ENCODE data around the gene STARD3NL. TPM values are rescaled to one million over a fixed set of nuclear protein-coding genes. Genes with fewer than 3 reads are reported as not detected.

Gene STARD3NL
- polyA plus RNA-seq, 1 donor from 2014 or later, result 233 TPM

GRCh38 chr7:38220452-38220851 lies 42.4 kb downstream of the STARD3NL start:
- H3K4me3 ChIP-seq (ENCODE audit: low read length), result no peak overlapping the region
- H3K27me3 ChIP-seq (ENCODE audit: insufficient read depth, low read depth, low read length), result no peaks in the 10 kb centered on the region
- H3F3A ChIP-seq (ENCODE audit: insufficient read depth, low read length, poor library complexity, severe bottlenecking), result peaks cover under 1% of the 10 kb centered on the region
- H3K4me2 ChIP-seq (ENCODE audit: low read length), result no peak overlapping the region
- no peaks in the 10 kb centered on the region for H3K9me2 ChIP-seq (ENCODE audit: insufficient read depth, low read length)
- H3K9ac ChIP-seq (ENCODE audit: low read length), result no peak overlapping the region
- H3K36me3 ChIP-seq (ENCODE audit: insufficient read depth, low read length), result peaks cover 26% of the 10 kb centered on the region
- TF ChIP-seq EP300 (conservative IDR thresholded peaks at IDR 0.05; ENCODE audit: poor library complexity, severe bottlenecking) (no peak), TAF1 (IDR thresholded peaks at IDR 0.05; ENCODE audit: low read depth) (no peak), RAD21 (conservative IDR thresholded peaks at IDR 0.05) (no peak), CTCF (IDR thresholded peaks at IDR 0.05; ENCODE audit: poor library complexity, severe bottlenecking) (no peak)
- no peaks in the 10 kb centered on the region for H3K79me2 ChIP-seq (replicated peaks; ENCODE audit: insufficient read depth, low read length)
- no peak overlapping the region for H3K27ac ChIP-seq (ENCODE audit: low read length)
- H4K20me1 ChIP-seq (ENCODE audit: insufficient read depth), result no peaks in the 10 kb centered on the region
- no peak overlapping the region for H2AFZ ChIP-seq (ENCODE audit: low read depth, low read length)
- H3K9me3 ChIP-seq (ENCODE audit: low read length), result no peaks in the 10 kb centered on the region

DNA sequence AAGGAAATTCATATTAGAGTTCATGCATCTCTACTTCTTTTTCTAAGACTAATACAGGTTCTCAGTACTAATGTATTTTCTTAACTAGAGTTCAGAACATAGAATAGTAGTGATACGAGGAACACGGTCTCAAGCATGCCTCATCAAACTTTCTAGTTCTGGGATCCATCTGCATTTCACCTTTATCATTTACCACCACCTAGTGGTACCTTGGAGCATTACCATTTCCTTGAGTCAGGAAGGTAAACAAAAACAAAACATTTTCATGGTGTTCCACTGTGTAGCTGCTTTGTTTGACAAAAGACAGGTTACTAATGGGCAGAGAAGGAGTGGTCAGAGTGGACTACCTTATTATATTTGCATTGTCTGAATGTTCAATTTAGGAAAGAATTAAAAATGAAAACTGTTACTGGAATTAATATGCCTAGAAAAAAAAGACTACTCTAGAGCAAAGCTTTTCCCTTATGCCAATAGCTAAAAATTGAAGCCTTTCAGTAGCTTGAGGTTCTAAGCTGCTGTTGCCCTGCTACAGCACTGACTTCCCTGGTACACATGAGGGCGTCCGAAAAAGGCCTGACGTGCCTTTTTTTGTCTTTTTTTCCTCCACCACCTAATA lies 44.5 kb downstream of the STARD3NL start:
- peaks cover 25% of the 10 kb centered on the region for H3K36me3 ChIP-seq (ENCODE audit: insufficient read depth, low read length)
- no peak overlapping the region for H2AFZ ChIP-seq (ENCODE audit: low read depth, low read length)
- no peaks in the 10 kb centered on the region for H3K9me2 ChIP-seq (ENCODE audit: insufficient read depth, low read length)
- no peaks in the 10 kb centered on the region for H4K20me1 ChIP-seq (ENCODE audit: insufficient read depth)
- no peak overlapping the region for H3K27ac ChIP-seq (ENCODE audit: low read length)
- H3K4me2 ChIP-seq (ENCODE audit: low read length), result no peak overlapping the region
- peak; percentile 87 for TF ChIP-seq CTCF (IDR thresholded peaks at IDR 0.05; ENCODE audit: poor library complexity, severe bottlenecking)
- peak; percentile 82 for TF ChIP-seq SMC3 (conservative IDR thresholded peaks at IDR 0.05; ENCODE audit: poor library complexity)
- TF ChIP-seq MXI1 (conservative IDR thresholded peaks at IDR 0.05; ENCODE audit: poor library complexity, severe bottlenecking), result no peak
- TF ChIP-seq RAD21 (conservative IDR thresholded peaks at IDR 0.05), result peak; percentile 86
- H3K9ac ChIP-seq (ENCODE audit: low read length), result no peak overlapping the region
- no peaks in the 10 kb centered on the region for H3K27me3 ChIP-seq (ENCODE audit: insufficient read depth, low read depth, low read length)
- H3K79me2 ChIP-seq (replicated peaks; ENCODE audit: insufficient read depth, low read length), result no peaks in the 10 kb centered on the region
- H3F3A ChIP-seq (ENCODE audit: insufficient read depth, low read length, poor library complexity, severe bottlenecking), result peaks cover 3% of the 10 kb centered on the region
- no peaks in the 10 kb centered on the region for H3K9me3 ChIP-seq (ENCODE audit: low read length)
- H3K4me3 ChIP-seq (ENCODE audit: low read length), result no peak overlapping the region

DNA sequence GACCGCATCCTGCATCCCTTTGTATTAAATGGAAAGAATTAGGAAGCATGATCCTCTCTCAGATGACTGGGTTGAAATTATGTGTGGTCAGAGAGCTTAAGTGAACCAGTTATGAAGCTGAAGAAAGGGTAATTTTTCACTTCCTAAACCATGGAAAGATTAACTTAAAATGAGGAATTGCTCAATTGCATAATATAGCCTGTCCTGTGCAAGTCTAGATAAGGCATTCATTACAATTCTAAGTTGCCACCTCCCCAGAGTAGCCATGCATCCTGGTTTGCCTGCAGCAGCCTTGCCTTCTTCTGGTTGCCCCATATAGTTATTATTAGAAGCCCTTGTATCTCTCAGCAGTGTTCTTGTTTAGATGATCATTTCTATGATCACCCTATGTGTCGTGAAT lies 45.3 kb downstream of the STARD3NL start:
- Histone ChIP-seq H3K4me3 (ENCODE audit: low read length) (no peak overlapping the region), H3K27me3 (ENCODE audit: insufficient read depth, low read depth, low read length) (no peaks in the 10 kb centered on the region), H3K4me2 (ENCODE audit: low read length) (no peak overlapping the region), H2AFZ (ENCODE audit: low read depth, low read length) (no peak overlapping the region), H3K79me2 (replicated peaks; ENCODE audit: insufficient read depth, low read length) (no peaks in the 10 kb centered on the region), H3K27ac (ENCODE audit: low read length) (no peak overlapping the region), H3K9ac (ENCODE audit: low read length) (no peak overlapping the region), H4K20me1 (ENCODE audit: insufficient read depth) (no peaks in the 10 kb centered on the region), H3F3A (ENCODE audit: insufficient read depth, low read length, poor library complexity, severe bottlenecking) (peaks cover 3% of the 10 kb centered on the region), H3K36me3 (ENCODE audit: insufficient read depth, low read length) (peaks cover 25% of the 10 kb centered on the region), H3K9me3 (ENCODE audit: low read length) (no peaks in the 10 kb centered on the region), H3K9me2 (ENCODE audit: insufficient read depth, low read length) (no peaks in the 10 kb centered on the region)
- TF ChIP-seq CTCF (IDR thresholded peaks at IDR 0.05; ENCODE audit: poor library complexity, severe bottlenecking) (no peak), RAD21 (conservative IDR thresholded peaks at IDR 0.05) (no peak), TAF1 (IDR thresholded peaks at IDR 0.05; ENCODE audit: low read depth) (no peak), REST (IDR thresholded peaks at IDR 0.05; ENCODE audit: borderline replicate concordance) (no peak), SMC3 (conservative IDR thresholded peaks at IDR 0.05; ENCODE audit: poor library complexity) (no peak), POLR2AphosphoS5 (IDR thresholded peaks at IDR 0.05) (no peak), MXI1 (conservative IDR thresholded peaks at IDR 0.05; ENCODE audit: poor library complexity, severe bottlenecking) (no peak), EP300 (conservative IDR thresholded peaks at IDR 0.05; ENCODE audit: poor library complexity, severe bottlenecking) (no peak), EZH2 (IDR thresholded peaks at IDR 0.05; ENCODE audit: borderline replicate concordance, insufficient read depth, low read length, poor library complexity, severe bottlenecking) (no peak)

Measured in neural cell (in vitro differentiated cells).